Stimulated activated CD8-positive, alpha-beta memory T cell treated with anti-CD3 and anti-CD28 coated beads, Interleukin-12 subunit alpha, Interleukin-12 subunit beta, amount 100 ng/mL, for 24 hours (primary cell): Measurements from ENCODE around the gene USB1.
"Not testable (repeated sequence)": the region's sequence is repeated elsewhere in the genome, so short reads cannot be mapped to it uniquely, and the experiment has no call there.

Experiments
- DNase-seq: peaks from one replicate; pipeline ENCODE4 v3.0.0-alpha.2; 2020; ENCODE audit errors: extremely low read depth

USB1 gene

GRCh38 chr16:57994361-57994760 is 6.8 kb upstream of the USB1 start:
- no peak for DNase-seq

DNA sequence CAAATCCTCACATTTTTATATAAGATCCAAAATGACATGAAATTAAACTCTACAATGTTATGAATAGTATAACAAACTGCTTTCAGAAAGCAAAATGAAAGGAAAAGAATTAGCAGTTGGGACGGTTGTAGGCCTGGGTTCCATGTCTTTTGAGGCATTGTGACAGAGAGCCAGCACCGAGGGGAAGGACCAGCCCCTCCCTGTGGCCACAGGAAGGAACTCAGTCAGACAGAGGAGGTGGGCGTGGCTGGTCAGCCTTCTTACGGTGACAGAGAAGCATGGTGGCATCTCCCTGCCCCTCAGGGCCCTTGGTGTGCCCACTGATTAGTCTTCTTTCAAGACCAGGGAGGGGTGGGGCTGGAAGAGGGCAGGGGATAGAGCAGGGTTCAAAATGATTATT is 6.4 kb upstream of the USB1 start:
- no peak for DNase-seq

DNA sequence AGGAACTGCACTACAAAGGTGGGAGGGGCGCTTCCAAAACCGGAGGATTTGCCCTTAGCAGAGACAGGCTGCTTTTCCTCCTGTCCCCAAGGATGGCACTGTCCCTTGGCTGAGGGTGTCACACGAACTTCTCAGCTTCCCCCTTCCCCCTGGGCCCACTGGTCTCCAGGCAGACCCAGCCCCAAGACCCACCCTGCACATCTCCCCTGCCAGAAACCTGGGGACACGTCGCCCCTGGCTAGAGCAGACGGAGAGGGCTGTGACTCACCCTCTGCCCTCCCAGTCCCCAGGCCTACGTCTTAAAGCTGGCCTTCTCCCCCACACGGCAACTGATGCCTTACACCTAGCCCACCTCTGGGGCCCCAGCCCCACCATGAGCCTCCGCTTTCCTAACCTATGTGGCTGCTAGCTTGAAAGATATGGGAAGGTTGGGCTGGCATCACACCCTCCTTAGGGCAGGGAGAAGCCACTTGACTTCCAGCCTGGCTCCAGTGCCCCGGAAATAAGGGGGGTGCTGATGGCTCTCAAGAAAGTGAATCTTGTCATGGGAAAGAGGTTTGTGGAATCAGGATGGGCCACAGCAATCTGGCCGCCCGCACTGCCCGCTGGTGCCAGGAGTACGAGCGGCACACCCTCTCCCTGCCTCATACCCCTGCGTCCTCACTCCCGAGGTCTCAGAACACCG is 5.3 kb upstream of the USB1 start:
- DNase-seq = no peak

DNA sequence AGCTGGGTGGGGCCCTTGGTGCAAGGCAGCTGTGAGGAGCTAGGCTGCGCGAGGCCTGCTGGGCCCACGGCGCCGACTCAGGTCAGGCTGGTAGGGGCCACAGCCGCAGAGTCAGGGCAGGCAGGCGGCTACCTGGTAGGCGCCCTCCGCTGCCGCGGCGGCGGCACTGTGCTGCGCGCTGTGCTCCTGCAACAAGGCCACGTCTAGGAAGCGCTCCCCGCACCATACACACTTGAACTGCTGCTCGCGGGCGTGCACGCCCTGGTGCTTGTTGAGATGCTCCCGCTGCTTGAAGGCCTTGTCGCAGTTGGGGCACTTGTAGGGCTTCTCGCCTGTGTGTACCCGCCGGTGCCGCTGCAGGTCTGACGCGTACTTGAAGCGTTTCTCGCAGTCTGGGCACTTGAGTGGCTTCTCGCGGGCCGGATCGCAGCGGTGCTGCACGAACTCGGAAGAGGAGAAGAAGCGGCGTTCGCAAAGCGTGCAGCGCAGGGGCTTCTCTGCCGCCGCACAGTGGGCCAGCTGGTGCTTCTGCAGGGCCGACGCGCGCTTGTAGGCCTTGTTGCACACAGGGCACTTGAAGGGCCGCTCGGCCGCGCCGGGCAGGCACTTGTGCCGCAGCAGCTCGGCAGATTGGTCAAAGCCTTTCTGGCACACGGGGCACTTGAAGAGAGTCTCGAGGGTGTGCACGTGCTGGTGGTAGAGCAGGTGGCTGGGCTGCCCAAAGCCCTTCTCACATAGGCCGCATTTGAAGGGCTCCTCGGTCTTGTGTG is 4.6 kb upstream of the USB1 start:
- DNase-seq = no peak

DNA sequence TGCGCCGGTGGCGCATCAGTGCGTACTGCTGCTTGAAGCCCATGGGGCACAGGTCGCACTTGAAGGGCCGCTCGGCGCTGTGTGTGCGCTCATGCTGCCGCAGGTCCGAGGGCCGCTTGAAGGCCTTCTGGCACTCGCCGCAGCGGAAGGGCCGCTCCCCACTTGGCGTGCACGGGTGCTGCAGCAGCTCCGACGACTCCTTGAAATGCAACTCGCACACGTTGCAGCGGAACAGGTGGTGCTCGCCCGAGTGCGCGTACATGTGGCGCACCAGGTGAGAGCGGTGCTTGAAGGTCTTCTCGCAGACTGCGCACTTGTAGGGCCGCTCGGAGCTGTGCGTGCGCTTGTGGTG is 4.1 kb upstream of the USB1 start:
- DNase-seq = no peak

DNA sequence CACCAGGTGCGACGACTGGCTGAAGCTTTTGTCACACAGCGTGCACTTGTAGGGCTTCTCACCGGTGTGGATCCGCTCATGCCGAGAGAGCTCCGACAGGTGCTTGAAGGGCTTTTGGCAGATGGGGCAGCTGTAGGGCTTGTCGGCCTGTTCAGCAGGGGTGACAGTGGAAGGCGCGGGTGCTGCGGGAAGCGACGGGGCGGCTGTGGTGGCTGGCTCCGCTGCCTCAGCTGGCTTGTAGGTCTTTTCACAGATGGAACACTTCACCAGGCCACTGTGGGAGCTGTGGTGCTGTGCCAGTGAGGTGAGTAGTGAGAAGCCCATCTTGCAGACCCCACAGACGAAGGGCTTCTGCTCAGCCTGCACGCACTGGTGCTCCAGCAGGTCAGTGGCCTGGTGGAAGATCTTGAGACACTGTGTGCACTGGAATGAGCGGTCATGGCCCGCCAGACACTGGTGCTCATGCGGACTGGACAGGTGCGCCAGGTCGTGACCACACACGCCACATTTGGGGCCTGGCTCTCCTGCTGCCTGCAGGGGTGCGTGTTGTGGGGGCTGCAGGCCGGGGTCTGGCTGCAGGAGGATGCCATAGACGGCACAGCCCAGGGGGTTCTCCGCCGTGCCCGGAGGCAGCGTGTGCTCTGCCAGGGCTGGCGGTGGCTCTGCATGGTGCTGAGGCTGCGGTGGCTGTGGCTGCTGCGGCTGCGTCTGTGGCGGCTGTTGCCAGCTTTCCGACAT is 3.5 kb upstream of the USB1 start:
- no peak for DNase-seq

DNA sequence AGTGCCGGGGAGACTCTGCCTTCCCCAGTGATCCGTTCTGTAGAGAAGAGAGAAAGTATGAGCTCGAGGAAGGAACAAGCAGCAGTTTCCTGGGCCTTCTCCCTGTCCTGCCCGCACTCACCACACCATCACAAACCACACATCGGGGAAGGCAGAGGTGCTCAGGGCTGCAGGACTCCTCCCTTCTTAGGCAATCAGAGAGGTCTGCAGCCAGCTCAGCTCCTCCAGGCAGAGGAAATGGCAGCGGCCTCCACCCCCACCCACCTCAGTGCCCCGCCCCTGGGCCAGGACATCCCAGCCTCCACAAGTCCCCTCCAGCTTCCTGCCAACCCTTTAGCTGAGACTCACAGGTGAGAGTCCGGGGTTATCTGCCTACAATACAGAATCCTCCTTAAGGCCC is 2.7 kb upstream of the USB1 start:
- DNase-seq = no peak

- DNase-seq = no peak
These were observed 2.2 kb upstream of the USB1 start for GRCh38 chr16:57998992-57999365.

GRCh38 chr16:57999366-57999970 is 1.7 kb upstream of the USB1 start:
- no peak for DNase-seq

DNA sequence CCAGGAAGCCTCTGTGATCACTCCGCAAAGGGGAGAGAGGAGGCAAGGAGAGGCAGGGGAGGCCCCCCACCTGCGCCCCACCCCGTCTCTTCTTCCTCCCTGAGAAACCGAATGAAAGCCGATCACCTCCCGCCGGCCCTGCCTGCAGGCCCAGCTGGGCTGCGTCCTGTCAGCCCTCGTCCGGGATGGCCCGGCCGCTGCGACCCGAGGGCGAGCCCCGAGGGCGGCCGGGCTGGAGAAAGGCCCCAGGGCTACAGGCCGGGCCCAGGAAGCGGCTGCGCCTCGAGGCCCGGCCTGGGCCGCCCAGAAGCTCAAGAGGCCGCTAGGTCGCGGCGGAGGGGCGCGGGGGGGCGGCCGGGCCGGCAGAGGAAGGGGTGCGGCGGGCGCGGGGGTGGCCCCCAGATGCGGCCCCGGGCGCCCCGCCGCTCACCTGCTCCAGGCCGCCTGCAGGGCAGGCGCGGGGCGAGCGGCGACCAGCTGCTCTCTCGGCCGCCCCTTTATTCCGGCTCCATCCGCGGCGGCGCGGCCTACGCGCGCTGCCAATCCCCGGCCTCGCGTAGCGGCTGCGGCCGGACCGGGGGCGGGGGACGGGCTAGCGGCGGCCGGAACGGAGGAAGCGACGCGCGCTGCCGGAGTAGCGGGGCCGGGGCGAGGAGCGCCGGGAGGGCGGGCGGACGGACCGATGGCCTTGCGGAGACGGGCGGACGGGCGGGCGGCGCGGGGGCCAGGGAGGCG is 1.1 kb upstream of the USB1 start, which contains the start of gene ZNF319:
Gene ZNF319 (minus strand): TSS at position 702 of the 735 bp plus-strand sequence. CDS start 2,407 bp downstream, outside the sequence.
- no peak for DNase-seq

DNA sequence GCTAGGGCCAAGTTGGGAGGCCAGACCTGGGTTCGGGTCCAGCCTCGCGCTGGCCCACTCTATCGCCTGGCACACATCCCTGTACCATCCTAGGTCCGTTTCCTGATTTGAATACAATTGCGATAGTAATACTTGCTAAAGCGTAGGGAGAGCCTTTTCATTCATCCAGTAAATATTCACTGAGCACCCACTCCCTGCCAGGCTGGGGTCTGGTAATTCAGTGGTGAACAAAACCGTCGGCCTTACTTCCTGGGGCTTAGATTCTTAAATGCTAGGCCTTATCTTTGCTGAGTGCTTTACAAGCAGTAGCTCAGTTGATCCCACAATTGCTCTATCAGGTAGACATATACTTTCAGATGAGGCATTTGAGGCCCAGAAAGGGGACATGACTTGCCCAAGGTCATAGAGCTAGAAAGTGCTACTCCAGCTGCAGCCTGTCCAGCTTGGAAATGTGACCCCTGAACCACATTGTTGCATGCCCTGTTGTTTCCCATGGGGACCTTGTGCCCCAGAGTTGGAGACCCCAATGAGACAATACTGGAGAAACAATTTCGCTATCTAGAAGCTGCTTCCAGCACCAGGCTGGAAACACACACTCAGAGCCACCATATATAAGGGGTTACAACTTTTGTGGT is 691 bp downstream of the USB1 start:
- DNase-seq = no peak

- DNase-seq = no peak
These were observed 1.2 kb downstream of the USB1 start for GRCh38 chr16:58002416-58002800.

- DNase-seq = no peak
These were observed 1.7 kb downstream of the USB1 start for GRCh38 chr16:58002936-58003335.

DNA sequence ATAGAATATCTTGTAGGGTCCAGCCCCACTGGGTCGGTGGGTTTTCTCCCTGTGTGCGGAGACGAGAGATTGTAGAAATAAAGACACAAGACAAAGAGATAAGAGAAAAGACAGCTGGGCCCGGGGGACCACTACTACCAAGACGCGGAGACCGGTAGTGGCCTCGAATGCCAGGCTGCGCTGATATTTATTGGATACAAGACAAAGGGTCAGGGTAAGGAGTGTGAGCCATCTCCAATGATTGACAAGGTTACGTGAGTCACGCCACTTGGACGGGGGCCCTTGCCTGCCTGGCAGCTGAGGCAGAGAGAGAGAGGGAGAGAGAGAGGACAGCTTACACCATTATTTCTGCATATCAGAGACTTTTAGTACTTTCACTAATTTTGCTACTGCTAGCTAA is 3.5 kb downstream of the USB1 start:
- not testable (repeated sequence) for DNase-seq

DNA sequence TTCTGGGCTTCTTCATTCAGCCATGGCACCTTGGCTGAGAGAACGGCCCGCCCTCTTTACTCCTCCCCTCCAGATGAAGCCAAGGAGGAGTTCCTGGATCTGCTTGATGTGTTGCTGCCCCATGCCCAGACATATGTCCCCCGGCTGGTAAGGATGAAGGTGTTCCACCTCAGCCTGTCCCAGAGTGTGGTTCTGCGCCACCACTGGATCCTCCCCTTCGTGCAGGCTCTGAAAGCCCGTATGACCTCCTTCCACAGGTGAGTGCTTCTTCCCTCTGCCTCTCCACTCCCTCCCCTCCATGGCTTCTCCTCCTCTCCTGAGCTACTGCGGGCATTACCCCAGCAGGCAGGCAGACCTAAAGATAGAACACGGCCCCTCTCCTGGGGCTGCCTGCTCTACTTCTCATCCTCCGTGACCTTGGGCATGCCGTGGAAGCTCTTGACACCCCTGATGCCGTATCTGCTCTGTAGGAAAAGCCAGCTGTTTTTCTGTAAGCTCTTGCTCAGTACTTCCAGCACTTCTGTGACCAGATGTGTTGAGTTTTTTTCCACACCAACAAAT is 8.7 kb downstream of the USB1 start:
- DNase-seq = no peak

- no peak for DNase-seq
These were observed 9.7 kb downstream of the USB1 start for GRCh38 chr16:58010886-58011285.

DNA sequence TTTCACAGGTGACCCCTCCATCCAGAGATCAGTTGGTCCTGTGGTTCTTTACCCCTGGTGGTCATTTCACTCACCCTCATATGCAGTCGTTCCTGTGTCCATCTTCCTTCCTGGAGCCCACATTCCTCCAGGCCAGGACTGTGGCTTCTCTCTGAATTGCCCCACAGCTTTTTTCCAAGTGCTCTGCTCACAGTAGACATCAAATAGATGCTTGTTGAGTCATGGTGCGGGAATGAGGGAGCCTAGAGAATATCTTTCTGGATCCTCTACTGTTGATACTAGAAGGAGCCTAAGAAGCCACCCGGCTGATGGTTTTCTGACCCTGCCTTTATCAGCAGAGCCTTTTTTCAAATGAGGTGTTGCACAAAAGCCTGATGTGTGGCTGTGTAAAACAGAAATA is 10.4 kb downstream of the USB1 start:
- DNase-seq = no peak

- DNase-seq = no peak
These were observed 11.3 kb downstream of the USB1 start for GRCh38 chr16:58012481-58012880.

GRCh38 chr16:58013201-58013956 is 12.2 kb downstream of the USB1 start:
- no peak for DNase-seq

GRCh38 chr16:58016840-58017446 is 15.7 kb downstream of the USB1 start:
- DNase-seq = no peak
